ENCODE results near the gene ANXA6.

- TF ChIP-seq RBBP5 (IDR thresholded peaks at IDR 0.05; ENCODE audit: borderline replicate concordance, insufficient read depth, low read length, poor library complexity, severe bottlenecking): no peak
- peak; percentile 65 for TF ChIP-seq GABPA (tag; conservative IDR thresholded peaks at IDR 0.05; ENCODE audit: low read depth)
- TF ChIP-seq TBP (optimal IDR thresholded peaks at IDR 0.05; ENCODE audit: low read depth, low read length): no peak
- TF ChIP-seq TARDBP (IDR thresholded peaks at IDR 0.05): no peak
- TF ChIP-seq AFF4 (CRISPR knock-in tag; IDR thresholded peaks at IDR 0.05): no peak
- TF ChIP-seq, protein P1, sequence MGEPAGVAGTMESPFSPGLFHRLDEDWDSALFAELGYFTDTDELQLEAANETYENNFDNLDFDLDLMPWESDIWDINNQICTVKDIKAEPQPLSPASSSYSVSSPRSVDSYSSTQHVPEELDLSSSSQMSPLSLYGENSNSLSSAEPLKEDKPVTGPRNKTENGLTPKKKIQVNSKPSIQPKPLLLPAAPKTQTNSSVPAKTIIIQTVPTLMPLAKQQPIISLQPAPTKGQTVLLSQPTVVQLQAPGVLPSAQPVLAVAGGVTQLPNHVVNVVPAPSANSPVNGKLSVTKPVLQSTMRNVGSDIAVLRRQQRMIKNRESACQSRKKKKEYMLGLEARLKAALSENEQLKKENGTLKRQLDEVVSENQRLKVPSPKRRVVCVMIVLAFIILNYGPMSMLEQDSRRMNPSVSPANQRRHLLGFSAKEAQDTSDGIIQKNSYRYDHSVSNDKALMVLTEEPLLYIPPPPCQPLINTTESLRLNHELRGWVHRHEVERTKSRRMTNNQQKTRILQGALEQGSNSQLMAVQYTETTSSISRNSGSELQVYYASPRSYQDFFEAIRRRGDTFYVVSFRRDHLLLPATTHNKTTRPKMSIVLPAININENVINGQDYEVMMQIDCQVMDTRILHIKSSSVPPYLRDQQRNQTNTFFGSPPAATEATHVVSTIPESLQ (CRISPR knock-in tag; IDR thresholded peaks at IDR 0.05): no peak
- TF ChIP-seq HDAC2 (IDR thresholded peaks at IDR 0.05): no peak
- TF ChIP-seq, protein P2, sequence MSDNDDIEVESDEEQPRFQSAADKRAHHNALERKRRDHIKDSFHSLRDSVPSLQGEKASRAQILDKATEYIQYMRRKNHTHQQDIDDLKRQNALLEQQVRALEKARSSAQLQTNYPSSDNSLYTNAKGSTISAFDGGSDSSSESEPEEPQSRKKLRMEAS (CRISPR knock-in tag; IDR thresholded peaks at IDR 0.05): no peak
- TF ChIP-seq POLR2G (IDR thresholded peaks at IDR 0.05; ENCODE audit: low read depth, low read length): no peak
- TF ChIP-seq POLR2A (conservative IDR thresholded peaks at IDR 0.05): no peak
- no peak for TF ChIP-seq KDM1A (IDR thresholded peaks at IDR 0.05)
- no peak for TF ChIP-seq NRF1 (conservative IDR thresholded peaks at IDR 0.05 in 1 of 2, IDR thresholded peaks at IDR 0.05 in 1 of 2)
- TF ChIP-seq ETV5 (CRISPR knock-in tag; IDR thresholded peaks at IDR 0.05; ENCODE audit: low read depth): no peak
- no peak for TF ChIP-seq KDM5B (IDR thresholded peaks at IDR 0.05; ENCODE audit: insufficient replicate concordance, low read depth, low read length)
These were observed 64.1 kb downstream of the ANXA6 start for GRCh38 chr5:151093476-151093889.
